GM12878 (cell line): ENCODE data around the gene SUSD1.

Experiments used
- CHD2 ChIP-seq: IDR thresholded peaks from 2 replicates; pipeline ENCODE4 v1.6.1; 2011; ENCODE audit warnings: low read depth, low read length, improper control_type of control experiment, borderline replicate concordance
- EZH2 ChIP-seq: IDR thresholded peaks from 2 replicates; pipeline ENCODE4 v1.6.1; 2012; ENCODE audit warnings: low read depth, mild to moderate bottlenecking, control low read depth, inconsistent platforms, low read length, borderline replicate concordance; ENCODE audit not compliant: control insufficient read depth
- FOS ChIP-seq: IDR thresholded peaks from 3 replicates; pipeline ENCODE4 v1.6.1; 2011; ENCODE audit warnings: borderline replicate concordance; ENCODE audit not compliant: insufficient read length; ENCODE audit errors: extremely low read depth
- GABPA ChIP-seq: IDR thresholded peaks from 2 replicates; pipeline ENCODE4 v1.6.1; 2014; ENCODE audit warnings: antibody characterized with exemption, low read depth, mild to moderate bottlenecking, inconsistent platforms
- MXI1 ChIP-seq: fragments of 150-350 bp; IDR thresholded peaks from 2 replicates; pipeline ENCODE4 v1.6.1; 2011; ENCODE audit warnings: low read depth, mild to moderate bottlenecking, inconsistent platforms, low read length, improper control_type of control experiment
- POLR2A ChIP-seq: IDR thresholded peaks from 2 replicates; pipeline ENCODE4 v1.6.1; 2011; ENCODE audit warnings: low read depth, mild to moderate bottlenecking, low read length
- POLR2AphosphoS5 ChIP-seq: IDR thresholded peaks from 2 replicates; pipeline ENCODE4 v1.6.1; 2011; ENCODE audit warnings: mild to moderate bottlenecking, low read length, inconsistent platforms
- RAD21 ChIP-seq: IDR thresholded peaks from 2 replicates; pipeline ENCODE4 v1.6.1; 2011; ENCODE audit warnings: mild to moderate bottlenecking, low read depth, low read length, moderate library complexity; ENCODE audit not compliant: insufficient read depth
- RCOR1 ChIP-seq: conservative IDR thresholded peaks from 2 replicates; pipeline ENCODE4 v1.6.1; 2012; ENCODE audit warnings: low read depth, low read length, improper control_type of control experiment
- ZNF217 ChIP-seq: fragments of 450-650 bp; IDR thresholded peaks from 2 replicates; pipeline ENCODE4 v1.6.1; 2017; ENCODE audit warnings: antibody characterized with exemption, mild to moderate bottlenecking
- TF ChIP-seq, protein P1 (sequence below), 3 experiments: IDR thresholded peaks in 2 of 3; conservative IDR thresholded peaks in 1 of 3; 2 replicates each; pipeline ENCODE4 v1.5.1; 2011; ENCODE audit warnings: low read depth in 3 of 3, low read length in 3 of 3, mild to moderate bottlenecking in 3 of 3, control low read depth in 2 of 3, moderate library complexity in 2 of 3, inconsistent platforms in 1 of 3, mixed read lengths in 1 of 3; ENCODE audit not compliant: control insufficient read depth in 2 of 3, insufficient read depth in 1 of 3; ENCODE audit errors: extremely low read depth in 1 of 3
- TF ChIP-seq, protein P2 (sequence below): IDR thresholded peaks from 2 replicates; pipeline ENCODE4 v1.6.1; 2011; ENCODE audit warnings: low read depth, mild to moderate bottlenecking, low read length, moderate library complexity, borderline replicate concordance; ENCODE audit errors: extremely low read depth
- TF ChIP-seq, protein P3 (sequence below): fragments of 450-650 bp; formaldehyde crosslinking; IDR thresholded peaks from 2 replicates; pipeline ENCODE4 v1.4.0; 2020; ENCODE audit warnings: mild to moderate bottlenecking, moderate library complexity

DNA sequence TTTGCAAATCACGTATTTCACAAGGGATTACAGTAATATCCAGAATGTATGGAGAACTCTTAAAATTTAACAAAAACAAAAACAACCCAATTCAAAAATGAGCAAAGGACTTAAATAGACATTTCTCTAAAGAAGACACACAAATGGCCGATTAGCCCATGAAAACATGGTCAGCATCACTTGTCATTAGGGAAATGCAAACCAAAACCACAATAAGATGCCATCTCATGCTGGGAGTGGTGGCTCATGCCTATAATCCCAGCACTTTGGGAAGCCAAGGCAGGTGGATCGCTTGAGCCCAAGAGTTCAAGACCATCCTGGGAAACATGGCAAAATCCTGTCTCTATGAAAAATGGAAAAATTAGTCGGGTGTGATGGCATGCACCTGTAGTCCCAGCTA, 120.2 kb downstream of the SUSD1 start:
- TF ChIP-seq, protein P1, sequence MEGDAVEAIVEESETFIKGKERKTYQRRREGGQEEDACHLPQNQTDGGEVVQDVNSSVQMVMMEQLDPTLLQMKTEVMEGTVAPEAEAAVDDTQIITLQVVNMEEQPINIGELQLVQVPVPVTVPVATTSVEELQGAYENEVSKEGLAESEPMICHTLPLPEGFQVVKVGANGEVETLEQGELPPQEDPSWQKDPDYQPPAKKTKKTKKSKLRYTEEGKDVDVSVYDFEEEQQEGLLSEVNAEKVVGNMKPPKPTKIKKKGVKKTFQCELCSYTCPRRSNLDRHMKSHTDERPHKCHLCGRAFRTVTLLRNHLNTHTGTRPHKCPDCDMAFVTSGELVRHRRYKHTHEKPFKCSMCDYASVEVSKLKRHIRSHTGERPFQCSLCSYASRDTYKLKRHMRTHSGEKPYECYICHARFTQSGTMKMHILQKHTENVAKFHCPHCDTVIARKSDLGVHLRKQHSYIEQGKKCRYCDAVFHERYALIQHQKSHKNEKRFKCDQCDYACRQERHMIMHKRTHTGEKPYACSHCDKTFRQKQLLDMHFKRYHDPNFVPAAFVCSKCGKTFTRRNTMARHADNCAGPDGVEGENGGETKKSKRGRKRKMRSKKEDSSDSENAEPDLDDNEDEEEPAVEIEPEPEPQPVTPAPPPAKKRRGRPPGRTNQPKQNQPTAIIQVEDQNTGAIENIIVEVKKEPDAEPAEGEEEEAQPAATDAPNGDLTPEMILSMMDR (IDR thresholded peaks at IDR 0.05 in 2 of 3, conservative IDR thresholded peaks at IDR 0.05 in 1 of 3; ENCODE audit: control insufficient read depth in 2 of 3, extremely low read depth in 1 of 3, insufficient read depth in 1 of 3, low read depth in 3 of 3, low read length in 3 of 3), result no peak
- TF ChIP-seq POLR2A (no peak), POLR2AphosphoS5 (no peak), CHD2 (no peak), FOS (no peak), RCOR1 (no peak), MXI1 (no peak), EZH2 (no peak), RAD21 (no peak), ZNF217 (no peak), GABPA (no peak)
- TF ChIP-seq, protein P2, sequence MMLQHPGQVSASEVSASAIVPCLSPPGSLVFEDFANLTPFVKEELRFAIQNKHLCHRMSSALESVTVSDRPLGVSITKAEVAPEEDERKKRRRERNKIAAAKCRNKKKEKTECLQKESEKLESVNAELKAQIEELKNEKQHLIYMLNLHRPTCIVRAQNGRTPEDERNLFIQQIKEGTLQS, result no peak
- TF ChIP-seq, protein P3, sequence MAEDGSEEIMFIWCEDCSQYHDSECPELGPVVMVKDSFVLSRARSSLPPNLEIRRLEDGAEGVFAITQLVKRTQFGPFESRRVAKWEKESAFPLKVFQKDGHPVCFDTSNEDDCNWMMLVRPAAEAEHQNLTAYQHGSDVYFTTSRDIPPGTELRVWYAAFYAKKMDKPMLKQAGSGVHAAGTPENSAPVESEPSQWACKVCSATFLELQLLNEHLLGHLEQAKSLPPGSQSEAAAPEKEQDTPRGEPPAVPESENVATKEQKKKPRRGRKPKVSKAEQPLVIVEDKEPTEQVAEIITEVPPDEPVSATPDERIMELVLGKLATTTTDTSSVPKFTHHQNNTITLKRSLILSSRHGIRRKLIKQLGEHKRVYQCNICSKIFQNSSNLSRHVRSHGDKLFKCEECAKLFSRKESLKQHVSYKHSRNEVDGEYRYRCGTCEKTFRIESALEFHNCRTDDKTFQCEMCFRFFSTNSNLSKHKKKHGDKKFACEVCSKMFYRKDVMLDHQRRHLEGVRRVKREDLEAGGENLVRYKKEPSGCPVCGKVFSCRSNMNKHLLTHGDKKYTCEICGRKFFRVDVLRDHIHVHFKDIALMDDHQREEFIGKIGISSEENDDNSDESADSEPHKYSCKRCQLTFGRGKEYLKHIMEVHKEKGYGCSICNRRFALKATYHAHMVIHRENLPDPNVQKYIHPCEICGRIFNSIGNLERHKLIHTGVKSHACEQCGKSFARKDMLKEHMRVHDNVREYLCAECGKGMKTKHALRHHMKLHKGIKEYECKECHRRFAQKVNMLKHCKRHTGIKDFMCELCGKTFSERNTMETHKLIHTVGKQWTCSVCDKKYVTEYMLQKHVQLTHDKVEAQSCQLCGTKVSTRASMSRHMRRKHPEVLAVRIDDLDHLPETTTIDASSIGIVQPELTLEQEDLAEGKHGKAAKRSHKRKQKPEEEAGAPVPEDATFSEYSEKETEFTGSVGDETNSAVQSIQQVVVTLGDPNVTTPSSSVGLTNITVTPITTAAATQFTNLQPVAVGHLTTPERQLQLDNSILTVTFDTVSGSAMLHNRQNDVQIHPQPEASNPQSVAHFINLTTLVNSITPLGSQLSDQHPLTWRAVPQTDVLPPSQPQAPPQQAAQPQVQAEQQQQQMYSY (CRISPR knock-in tag), result no peak
